Liver (tissue), 9 donors: ENCODE results near the gene FAXC. TPM values are rescaled to one million over a fixed set of nuclear protein-coding genes. Genes with fewer than 3 reads are reported as not detected.

Source experiments
- DNase-seq: peaks from one replicate; pipeline ENCODE4 v3.0.0-alpha.2; 2017; ENCODE audit warnings: low spot score
- H3K27ac ChIP-seq, 2 donors: one replicate each; pipeline ENCODE4 v1.7.0; 2013; ENCODE audit warnings: inconsistent platforms in 2 of 2, low read length in 2 of 2, control low read depth in 1 of 2, low read depth in 1 of 2, mild to moderate bottlenecking in 1 of 2
- H3K27me3 ChIP-seq, 4 donors: one replicate each; pipeline versions ENCODE4 v1.6.1 to v1.7.0; 2013; ENCODE audit warnings: low read length in 3 of 4, inconsistent platforms in 1 of 4, mild to moderate bottlenecking in 1 of 4, moderate library complexity in 1 of 4; ENCODE audit not compliant: control insufficient read depth in 4 of 4, insufficient read depth in 4 of 4
- H3K36me3 ChIP-seq, 4 donors: one replicate each; pipeline versions ENCODE4 v1.6.1 to v1.7.0; 2013; ENCODE audit warnings: low read length in 3 of 4, mild to moderate bottlenecking in 3 of 4, low read depth in 1 of 4, moderate library complexity in 1 of 4; ENCODE audit not compliant: control insufficient read depth in 4 of 4, insufficient read depth in 3 of 4
- H3K4me1 ChIP-seq, 4 donors: one replicate each; pipeline versions ENCODE4 v1.6.1 to v1.7.0; 2013; ENCODE audit warnings: low read length in 3 of 4, mild to moderate bottlenecking in 3 of 4, moderate library complexity in 1 of 4; ENCODE audit not compliant: control insufficient read depth in 4 of 4, insufficient read depth in 4 of 4
- H3K4me3 ChIP-seq, 3 donors: one replicate each; pipeline versions ENCODE4 v1.6.1 to v1.7.0; 2013; ENCODE audit warnings: low read length in 3 of 3, control low read depth in 1 of 3, low read depth in 1 of 3, mild to moderate bottlenecking in 1 of 3
- H3K9ac ChIP-seq, 2 donors: one replicate each; pipeline ENCODE4 v1.7.0; 2013; ENCODE audit warnings: low read length in 2 of 2, mild to moderate bottlenecking in 2 of 2, moderate library complexity in 2 of 2, control low read depth in 1 of 2, low read depth in 1 of 2
- H3K9me3 ChIP-seq, 4 donors: one replicate each; pipeline versions ENCODE4 v1.6.1 to v1.7.0; 2013; ENCODE audit warnings: low read length in 3 of 4; ENCODE audit not compliant: control insufficient read depth in 4 of 4
- EGR1 ChIP-seq, 2 donors: IDR thresholded peaks; 2 replicates each; pipeline ENCODE4 v1.6.1; 2016 to 2018; ENCODE audit warnings: antibody characterized with exemption in 2 of 2, low read depth in 2 of 2
- FOXA1 ChIP-seq: IDR thresholded peaks from 2 replicates; pipeline ENCODE4 v1.6.1; 2016; ENCODE audit warnings: antibody characterized with exemption
- FOXA2 ChIP-seq: IDR thresholded peaks from 2 replicates; pipeline ENCODE4 v1.6.1; 2016; ENCODE audit warnings: antibody characterized with exemption
- GABPA ChIP-seq, 2 donors: IDR thresholded peaks in 1 of 2; conservative IDR thresholded peaks in 1 of 2; 2 replicates each; pipeline ENCODE4 v1.6.1; 2016; ENCODE audit warnings: antibody characterized with exemption in 2 of 2, mild to moderate bottlenecking in 1 of 2, moderate library complexity in 1 of 2
- HNF4A ChIP-seq, 2 donors: conservative IDR thresholded peaks; 2 replicates each; pipeline ENCODE4 v1.6.1; 2016; ENCODE audit warnings: antibody characterized with exemption in 2 of 2, mild to moderate bottlenecking in 2 of 2
- HNF4G ChIP-seq: IDR thresholded peaks from 2 replicates; pipeline ENCODE4 v1.6.1; 2016; ENCODE audit warnings: antibody characterized with exemption
- JUND ChIP-seq, 2 donors: IDR thresholded peaks; 2 replicates each; pipeline ENCODE4 v1.6.1; 2016; ENCODE audit warnings: antibody characterized with exemption in 2 of 2
- NR2F2 ChIP-seq: IDR thresholded peaks from 2 replicates; pipeline ENCODE4 v1.6.1; 2016; ENCODE audit warnings: antibody characterized with exemption
- RAD21 ChIP-seq, 2 donors: IDR thresholded peaks; 2 replicates each; pipeline ENCODE4 v1.6.1; 2016; ENCODE audit warnings: antibody characterized with exemption in 2 of 2, mild to moderate bottlenecking in 2 of 2
- RXRA ChIP-seq, 2 donors: IDR thresholded peaks; 2 replicates each; pipeline ENCODE4 v1.6.1; 2017 to 2018; ENCODE audit warnings: antibody characterized with exemption in 2 of 2, mild to moderate bottlenecking in 1 of 2
- SP1 ChIP-seq: IDR thresholded peaks from 2 replicates; pipeline ENCODE4 v1.6.1; 2018; ENCODE audit warnings: antibody characterized with exemption, mild to moderate bottlenecking
- TAF1 ChIP-seq: conservative IDR thresholded peaks from 2 replicates; pipeline ENCODE4 v1.6.1; 2016; ENCODE audit warnings: antibody characterized with exemption, mild to moderate bottlenecking
- YY1 ChIP-seq: IDR thresholded peaks from 2 replicates; pipeline ENCODE4 v1.6.1; 2016; ENCODE audit warnings: antibody characterized with exemption, mild to moderate bottlenecking
- WGBS: extraction: QIAGEN DNeasy Blood & Tissue Kit; methylation state at CpG from one replicate; pipeline ENCODE4 v1.1.7; 2013; 5-methylcytosine and 5-hydroxymethylcytosine counted together
- polyA plus RNA-seq, 2 donors: library from polyadenylated mRNA; stranded (reverse) in 1 of 2; unstranded in 1 of 2; fragments of 200-250 nt in 1 of 2; fragments of >200 nt in 1 of 2; fragmentation: Nextera tagmentation in 1 of 2; extraction: Ambion mirVana in 1 of 2; gene quantifications; one replicate each; pipeline versions ENCODE4 v1.2.1 to v1.2.3, GENCODE V29; 2013 to 2015
- total RNA-seq, 2 donors: library from RNA; depleted of rRNA; stranded (reverse); fragments of >200 nt; gene quantifications; one replicate each; pipeline ENCODE4 v1.2.3, GENCODE V29; 2014
- TF ChIP-seq, protein P1 (sequence below): fragments of 150-350 bp; IDR thresholded peaks from 2 replicates; pipeline ENCODE4 v1.5.1; 2017; ENCODE audit warnings: improper control_type of control experiment, low read depth, low read length; ENCODE audit not compliant: missing input control
- TF ChIP-seq, protein P2 (sequence below): IDR thresholded peaks from 2 replicates; pipeline ENCODE4 v1.6.1; 2016; ENCODE audit warnings: antibody characterized with exemption, mild to moderate bottlenecking
- TF ChIP-seq, protein P3 (sequence below): IDR thresholded peaks from 2 replicates; pipeline ENCODE4 v1.6.1; 2016; ENCODE audit warnings: antibody characterized with exemption
- TF ChIP-seq, protein P4 (sequence below): IDR thresholded peaks from 2 replicates; pipeline ENCODE4 v1.6.1; 2016; ENCODE audit warnings: antibody characterized with exemption
- TF ChIP-seq, protein P5 (sequence below): IDR thresholded peaks from 2 replicates; pipeline ENCODE4 v1.6.1; 2016; ENCODE audit warnings: antibody characterized with exemption
- donor health status: healthy.
- donor health status: healthy.
- donor health status: healthy.
- donor health status: healthy.
- donor health status: healthy.

FAXC gene
- total and polyA plus RNA-seq, 4 donors, result under 0.01 to 0.14 TPM; not detected in 2

DNA sequence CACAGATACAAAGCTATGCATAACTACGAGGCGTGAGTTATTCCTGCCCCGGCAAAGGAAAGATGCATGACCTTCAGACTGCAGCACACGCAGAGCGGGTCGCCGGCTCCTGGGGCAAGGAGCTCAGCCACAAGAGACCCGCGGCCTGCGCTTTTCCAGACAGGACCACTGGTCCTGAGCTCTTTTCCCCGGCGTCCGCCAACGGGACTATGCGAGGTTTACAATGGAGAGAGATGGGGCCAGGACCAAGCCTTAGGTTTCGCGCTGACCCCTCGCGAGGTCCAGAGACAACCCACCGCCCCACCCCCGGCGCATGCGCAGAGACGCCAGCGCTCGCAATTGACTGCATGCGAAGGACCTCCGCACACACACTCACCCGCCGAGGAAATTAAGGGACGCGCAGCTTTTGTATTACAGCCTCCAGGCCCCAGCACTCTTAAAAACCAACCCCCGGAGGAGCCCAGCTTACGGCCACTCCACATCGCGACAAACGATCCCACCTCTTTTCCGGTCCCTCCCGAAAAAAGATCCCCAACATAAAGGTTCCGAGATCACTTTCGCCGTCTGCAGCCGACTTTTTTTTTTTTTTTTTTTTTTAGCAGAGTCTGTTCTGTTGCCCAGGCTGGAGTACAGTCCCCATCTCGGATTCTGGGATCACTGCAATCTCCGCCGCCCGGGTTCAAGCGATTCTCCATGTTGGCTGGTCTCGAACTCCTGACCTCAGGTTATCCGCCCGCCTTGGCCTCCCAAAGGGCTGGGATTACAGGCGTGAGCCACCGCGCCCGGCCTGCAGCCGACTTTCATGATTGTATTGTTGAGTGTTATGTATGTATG, 44.4 kb upstream of the FAXC start, which contains the start of gene COQ3:
COQ3 (minus strand) TSS at position 498 of the 834 bp plus-strand sequence; CDS start at position 482, 16 bp downstream.
- peaks cover 2 to 8% (median 4%) of the 10 kb centered on the region in 4 donors for H3K36me3 ChIP-seq
- H3K9ac ChIP-seq, result peak within 1 kb of the TSS; percentile 45 to 81
- H3K4me1 ChIP-seq, result peaks cover 2 to 7% (median 5%) of the 10 kb centered on the region in 4 donors
- H3K4me3 ChIP-seq, result peak within 1 kb of the TSS; percentile 92 to 98 (median 96)
- WGBS, result 9% methylated on average over 56 of the region's 56 CpGs
- no peaks in the 10 kb centered on the region for H3K9me3 ChIP-seq
- peak within 1 kb of the TSS; percentile 78 to 80 for H3K27ac ChIP-seq
- H3K27me3 ChIP-seq, result no peaks in the 10 kb centered on the region
- TF ChIP-seq NR2F2, result peak; percentile 9
- TF ChIP-seq JUND (IDR thresholded peaks at IDR 0.05), result no peak
- no peak for TF ChIP-seq HNF4G
- no peak for TF ChIP-seq SP1
- no peak for TF ChIP-seq RAD21 (IDR thresholded peaks at IDR 0.05)
- TF ChIP-seq, protein P1, sequence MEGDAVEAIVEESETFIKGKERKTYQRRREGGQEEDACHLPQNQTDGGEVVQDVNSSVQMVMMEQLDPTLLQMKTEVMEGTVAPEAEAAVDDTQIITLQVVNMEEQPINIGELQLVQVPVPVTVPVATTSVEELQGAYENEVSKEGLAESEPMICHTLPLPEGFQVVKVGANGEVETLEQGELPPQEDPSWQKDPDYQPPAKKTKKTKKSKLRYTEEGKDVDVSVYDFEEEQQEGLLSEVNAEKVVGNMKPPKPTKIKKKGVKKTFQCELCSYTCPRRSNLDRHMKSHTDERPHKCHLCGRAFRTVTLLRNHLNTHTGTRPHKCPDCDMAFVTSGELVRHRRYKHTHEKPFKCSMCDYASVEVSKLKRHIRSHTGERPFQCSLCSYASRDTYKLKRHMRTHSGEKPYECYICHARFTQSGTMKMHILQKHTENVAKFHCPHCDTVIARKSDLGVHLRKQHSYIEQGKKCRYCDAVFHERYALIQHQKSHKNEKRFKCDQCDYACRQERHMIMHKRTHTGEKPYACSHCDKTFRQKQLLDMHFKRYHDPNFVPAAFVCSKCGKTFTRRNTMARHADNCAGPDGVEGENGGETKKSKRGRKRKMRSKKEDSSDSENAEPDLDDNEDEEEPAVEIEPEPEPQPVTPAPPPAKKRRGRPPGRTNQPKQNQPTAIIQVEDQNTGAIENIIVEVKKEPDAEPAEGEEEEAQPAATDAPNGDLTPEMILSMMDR, result no peak
- TF ChIP-seq, protein P2, sequence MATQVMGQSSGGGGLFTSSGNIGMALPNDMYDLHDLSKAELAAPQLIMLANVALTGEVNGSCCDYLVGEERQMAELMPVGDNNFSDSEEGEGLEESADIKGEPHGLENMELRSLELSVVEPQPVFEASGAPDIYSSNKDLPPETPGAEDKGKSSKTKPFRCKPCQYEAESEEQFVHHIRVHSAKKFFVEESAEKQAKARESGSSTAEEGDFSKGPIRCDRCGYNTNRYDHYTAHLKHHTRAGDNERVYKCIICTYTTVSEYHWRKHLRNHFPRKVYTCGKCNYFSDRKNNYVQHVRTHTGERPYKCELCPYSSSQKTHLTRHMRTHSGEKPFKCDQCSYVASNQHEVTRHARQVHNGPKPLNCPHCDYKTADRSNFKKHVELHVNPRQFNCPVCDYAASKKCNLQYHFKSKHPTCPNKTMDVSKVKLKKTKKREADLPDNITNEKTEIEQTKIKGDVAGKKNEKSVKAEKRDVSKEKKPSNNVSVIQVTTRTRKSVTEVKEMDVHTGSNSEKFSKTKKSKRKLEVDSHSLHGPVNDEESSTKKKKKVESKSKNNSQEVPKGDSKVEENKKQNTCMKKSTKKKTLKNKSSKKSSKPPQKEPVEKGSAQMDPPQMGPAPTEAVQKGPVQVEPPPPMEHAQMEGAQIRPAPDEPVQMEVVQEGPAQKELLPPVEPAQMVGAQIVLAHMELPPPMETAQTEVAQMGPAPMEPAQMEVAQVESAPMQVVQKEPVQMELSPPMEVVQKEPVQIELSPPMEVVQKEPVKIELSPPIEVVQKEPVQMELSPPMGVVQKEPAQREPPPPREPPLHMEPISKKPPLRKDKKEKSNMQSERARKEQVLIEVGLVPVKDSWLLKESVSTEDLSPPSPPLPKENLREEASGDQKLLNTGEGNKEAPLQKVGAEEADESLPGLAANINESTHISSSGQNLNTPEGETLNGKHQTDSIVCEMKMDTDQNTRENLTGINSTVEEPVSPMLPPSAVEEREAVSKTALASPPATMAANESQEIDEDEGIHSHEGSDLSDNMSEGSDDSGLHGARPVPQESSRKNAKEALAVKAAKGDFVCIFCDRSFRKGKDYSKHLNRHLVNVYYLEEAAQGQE, result no peak
- peak; percentile 72 to 81 for TF ChIP-seq GABPA (IDR thresholded peaks at IDR 0.05 in 1 of 2, conservative IDR thresholded peaks at IDR 0.05 in 1 of 2)
- peak; percentile 24 to 53 for TF ChIP-seq RXRA (IDR thresholded peaks at IDR 0.05)
- peak; percentile 58 for TF ChIP-seq YY1
- TF ChIP-seq, protein P3, sequence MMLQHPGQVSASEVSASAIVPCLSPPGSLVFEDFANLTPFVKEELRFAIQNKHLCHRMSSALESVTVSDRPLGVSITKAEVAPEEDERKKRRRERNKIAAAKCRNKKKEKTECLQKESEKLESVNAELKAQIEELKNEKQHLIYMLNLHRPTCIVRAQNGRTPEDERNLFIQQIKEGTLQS, result no peak
- peak; percentile 16 to 48 for TF ChIP-seq HNF4A (conservative IDR thresholded peaks at IDR 0.05)
- TF ChIP-seq TAF1, result no peak
- TF ChIP-seq EGR1 (IDR thresholded peaks at IDR 0.05; ENCODE audit: low read depth in 2 of 2), result no peak
- TF ChIP-seq, protein P4, sequence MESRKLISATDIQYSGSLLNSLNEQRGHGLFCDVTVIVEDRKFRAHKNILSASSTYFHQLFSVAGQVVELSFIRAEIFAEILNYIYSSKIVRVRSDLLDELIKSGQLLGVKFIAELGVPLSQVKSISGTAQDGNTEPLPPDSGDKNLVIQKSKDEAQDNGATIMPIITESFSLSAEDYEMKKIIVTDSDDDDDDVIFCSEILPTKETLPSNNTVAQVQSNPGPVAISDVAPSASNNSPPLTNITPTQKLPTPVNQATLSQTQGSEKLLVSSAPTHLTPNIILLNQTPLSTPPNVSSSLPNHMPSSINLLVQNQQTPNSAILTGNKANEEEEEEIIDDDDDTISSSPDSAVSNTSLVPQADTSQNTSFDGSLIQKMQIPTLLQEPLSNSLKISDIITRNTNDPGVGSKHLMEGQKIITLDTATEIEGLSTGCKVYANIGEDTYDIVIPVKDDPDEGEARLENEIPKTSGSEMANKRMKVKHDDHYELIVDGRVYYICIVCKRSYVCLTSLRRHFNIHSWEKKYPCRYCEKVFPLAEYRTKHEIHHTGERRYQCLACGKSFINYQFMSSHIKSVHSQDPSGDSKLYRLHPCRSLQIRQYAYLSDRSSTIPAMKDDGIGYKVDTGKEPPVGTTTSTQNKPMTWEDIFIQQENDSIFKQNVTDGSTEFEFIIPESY, result peak; percentile 90
- TF ChIP-seq, protein P5, sequence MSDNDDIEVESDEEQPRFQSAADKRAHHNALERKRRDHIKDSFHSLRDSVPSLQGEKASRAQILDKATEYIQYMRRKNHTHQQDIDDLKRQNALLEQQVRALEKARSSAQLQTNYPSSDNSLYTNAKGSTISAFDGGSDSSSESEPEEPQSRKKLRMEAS, result peak; percentile 21
- no peak for TF ChIP-seq FOXA1
- TF ChIP-seq FOXA2, result no peak
- DNase-seq, result peak; percentile 79
